ENCODE measurements around the gene HSD11B1.
A peak's percentile ranks its signal among the peaks of the same experiment; 100 is the strongest.

The HSD11B1 gene

DNA sequence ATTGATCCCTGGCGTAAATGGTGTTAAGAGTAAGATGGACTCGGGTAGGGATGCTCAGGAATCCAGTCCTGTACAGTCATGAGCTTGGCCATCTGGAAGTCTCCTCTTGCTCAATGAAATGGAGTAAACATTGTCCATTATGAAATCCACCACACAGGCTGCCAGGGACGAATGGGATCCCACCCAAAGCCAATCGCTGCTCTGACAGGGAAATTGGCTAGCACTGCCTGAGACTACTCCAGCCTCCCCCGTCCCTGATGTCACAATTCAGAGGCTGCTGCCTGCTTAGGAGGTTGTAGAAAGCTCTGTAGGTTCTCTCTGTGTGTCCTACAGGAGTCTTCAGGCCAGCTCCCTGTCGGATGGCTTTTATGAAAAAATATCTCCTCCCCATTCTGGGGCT lies at the start of gene HSD11B1:
TSS of gene HSD11B1 (plus strand) at position 263 of the 400 bp plus-strand sequence. CDS start at position 360, 97 bp downstream.
- DNase-seq = no peak

DNA sequence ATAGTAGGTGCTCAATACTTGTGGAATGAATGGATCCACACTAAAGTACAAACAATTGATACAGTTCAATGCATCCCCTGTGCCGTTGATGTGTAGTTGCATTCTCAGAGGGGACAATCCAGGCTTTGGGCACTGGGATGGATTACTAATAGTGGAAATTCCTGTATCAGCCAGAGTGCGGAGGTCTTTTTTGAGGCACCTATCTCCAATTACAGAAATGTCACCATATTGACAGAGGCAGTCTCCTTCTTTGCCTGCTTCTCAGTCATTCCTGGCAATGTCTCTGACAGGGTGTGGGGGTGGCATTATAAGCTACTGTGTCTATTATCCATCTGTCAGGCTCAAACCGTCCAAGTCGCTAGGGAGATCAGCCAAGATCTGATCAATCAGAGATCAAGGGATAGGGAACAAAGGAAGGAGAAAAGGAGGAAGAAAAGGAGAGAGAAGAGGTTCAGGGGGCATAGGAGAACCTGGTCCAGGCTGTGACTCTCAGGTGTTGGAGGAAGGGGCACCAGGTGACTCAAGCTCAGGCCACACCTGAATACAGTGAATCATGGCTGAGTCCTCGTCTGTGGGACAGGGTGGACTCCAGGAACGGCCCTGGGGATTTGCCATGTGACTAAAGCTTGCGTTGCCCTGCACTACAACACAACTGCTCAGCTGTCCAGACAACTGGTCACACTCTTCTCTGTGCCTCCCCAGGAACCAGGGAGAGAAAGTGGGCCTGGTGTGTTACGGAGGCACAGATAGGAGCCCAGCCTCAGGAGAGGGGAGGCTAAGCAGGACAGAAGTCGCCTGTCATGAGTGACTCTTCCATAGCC lies 49.0 kb upstream of the HSD11B1 start:
- DNase-seq = no peak

DNA sequence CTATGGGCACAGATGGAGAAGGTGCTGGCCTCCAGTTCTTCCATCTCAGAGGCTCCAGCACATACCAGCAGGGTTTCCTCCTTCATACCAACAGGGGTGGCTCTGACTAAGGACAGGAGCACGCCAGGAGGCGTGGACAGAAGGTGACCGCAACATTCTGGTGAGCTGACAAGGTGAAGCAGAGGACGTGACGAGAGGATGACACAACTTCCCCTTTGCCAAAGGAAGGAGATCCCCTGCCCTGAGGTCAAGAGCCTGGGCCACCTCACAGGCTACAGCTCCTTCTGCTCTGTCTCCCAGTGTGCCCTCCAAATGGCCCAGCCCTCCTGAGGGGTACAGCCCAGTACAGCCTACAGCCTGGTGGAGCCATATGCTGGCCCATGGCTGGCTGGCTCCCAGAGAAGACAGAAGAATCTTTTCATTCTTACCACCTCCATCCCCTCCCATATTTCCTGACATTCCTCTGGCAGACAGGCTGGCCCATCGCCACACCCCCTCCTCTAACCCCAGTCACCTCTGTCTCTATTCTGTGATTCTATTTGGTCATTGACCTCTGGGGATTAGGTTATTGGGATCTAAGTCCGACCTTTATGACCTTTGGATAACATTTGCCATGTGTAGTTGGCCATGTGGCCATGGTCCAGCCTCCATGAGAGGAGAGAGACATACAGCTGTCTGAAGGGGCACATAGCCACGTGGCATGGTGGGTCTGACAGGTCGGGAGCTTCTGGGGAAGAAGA lies 47.3 kb upstream of the HSD11B1 start:
- DNase-seq = no peak

DNA sequence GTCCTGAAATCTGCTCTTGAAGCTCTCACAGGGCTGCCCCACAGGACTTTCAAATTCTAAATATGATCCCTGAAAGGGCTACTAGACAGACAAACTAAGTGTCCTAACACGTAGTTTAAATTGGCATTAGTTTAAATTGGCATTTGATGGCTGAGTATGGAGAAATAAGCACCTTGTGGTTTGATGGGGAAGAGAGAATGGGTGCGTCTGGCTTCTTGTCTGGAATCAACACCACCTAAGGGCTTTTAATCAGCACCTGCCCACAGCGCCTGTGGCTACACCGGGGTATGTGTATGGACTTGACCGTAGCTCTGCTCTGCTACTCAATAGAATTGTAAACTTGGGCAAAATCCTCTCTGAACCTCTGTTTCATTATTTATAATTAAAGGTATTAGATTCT lies 46.7 kb upstream of the HSD11B1 start:
- DNase-seq = no peak

DNA sequence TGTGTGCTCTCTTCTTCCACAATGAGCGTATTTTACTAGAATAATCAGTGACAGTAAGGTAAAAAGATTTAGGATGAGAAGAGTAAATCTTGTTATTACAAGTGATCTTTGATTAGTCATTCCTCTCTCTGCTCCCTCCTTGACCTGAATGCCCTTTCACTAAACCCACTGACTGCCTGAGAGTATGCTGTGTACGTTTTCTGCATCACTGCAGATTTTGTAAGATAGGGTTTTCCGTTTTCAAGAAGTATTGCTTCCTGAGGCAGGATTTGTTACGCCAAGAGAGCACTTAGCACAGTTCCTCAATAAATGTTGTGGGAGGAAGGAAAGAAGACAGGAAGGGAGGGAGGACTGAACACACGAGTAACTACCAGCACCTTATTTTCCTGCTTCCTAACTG lies 44.7 kb upstream of the HSD11B1 start:
- DNase-seq = no peak

DNA sequence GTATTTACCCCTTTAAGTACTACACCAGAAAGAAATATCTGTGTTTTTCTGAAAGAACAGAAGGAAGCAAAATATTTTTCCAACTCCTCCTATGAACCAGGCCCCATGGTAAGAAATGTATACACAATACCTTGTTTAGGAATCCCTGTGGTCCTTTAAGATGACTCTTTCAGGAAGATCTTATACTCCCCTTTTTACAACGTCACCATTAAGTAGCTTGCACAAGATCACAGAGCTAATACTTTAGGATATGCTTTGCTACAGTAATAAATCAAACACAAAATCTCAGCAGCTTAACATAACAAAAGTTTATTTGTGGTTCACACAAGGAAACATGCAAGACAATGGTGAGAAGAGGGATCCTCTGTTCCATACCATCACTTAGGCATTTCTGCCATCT lies 43.6 kb upstream of the HSD11B1 start:
- DNase-seq = no peak

DNA sequence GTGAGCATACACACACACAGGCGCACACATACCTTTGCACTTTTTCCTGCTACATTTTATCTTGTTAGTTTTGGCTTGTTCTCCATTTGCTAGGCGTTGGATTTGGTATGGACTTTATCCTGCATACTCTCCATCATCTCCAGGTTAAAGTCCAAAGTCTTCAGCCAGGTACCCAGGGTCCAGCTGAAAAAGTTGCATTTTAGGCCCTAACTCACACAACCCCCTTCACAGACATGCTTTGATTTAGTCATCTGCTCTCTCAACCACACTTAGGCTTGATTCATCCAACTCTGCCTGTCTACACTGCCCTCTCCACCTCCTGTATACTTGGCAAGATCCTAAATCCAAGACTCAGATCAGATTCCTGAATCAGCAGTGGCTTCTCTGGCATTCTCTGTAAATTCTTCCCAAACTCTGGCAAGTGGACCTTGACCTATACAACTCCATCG lies 41.7 kb upstream of the HSD11B1 start:
- DNase-seq = no peak

DNA sequence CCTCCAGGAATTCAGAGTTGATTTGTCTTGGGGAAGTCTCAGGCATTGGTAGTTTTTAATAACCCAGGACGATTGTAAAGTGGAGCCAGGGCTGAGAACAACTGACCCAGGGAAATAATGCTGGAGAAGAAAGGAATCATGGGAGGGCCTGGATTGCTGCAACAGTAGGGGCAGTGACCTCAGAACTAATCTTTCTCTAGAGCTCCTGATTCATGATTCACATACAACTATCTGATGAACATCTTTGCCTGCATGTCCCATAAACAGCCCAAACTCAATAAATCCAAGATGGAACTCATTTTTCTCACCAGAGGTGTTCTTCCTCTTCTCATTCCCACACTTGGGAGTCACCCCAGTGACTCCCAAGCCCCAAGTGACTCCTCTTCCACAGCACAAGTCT lies 37.5 kb upstream of the HSD11B1 start:
- no peak for DNase-seq

DNA sequence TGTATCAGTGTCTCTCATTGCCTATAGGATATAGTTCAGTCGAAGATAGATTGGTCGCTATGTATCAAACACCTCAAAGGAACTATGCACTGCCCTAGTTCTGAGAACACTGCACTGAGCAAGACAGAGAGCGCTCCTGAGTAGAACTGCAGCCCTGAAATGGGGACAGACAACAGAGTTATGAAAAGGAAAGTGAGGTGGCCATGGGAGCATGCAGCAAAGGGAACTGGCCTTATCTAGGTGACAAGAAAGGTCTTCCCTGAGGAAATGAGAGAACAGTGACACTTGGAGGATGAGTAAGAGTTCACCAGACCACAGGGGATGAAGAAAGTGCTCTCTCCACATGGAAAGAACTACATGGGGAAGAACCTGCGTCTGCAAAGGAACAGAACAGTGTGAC lies 36.9 kb upstream of the HSD11B1 start:
- no peak for DNase-seq

DNA sequence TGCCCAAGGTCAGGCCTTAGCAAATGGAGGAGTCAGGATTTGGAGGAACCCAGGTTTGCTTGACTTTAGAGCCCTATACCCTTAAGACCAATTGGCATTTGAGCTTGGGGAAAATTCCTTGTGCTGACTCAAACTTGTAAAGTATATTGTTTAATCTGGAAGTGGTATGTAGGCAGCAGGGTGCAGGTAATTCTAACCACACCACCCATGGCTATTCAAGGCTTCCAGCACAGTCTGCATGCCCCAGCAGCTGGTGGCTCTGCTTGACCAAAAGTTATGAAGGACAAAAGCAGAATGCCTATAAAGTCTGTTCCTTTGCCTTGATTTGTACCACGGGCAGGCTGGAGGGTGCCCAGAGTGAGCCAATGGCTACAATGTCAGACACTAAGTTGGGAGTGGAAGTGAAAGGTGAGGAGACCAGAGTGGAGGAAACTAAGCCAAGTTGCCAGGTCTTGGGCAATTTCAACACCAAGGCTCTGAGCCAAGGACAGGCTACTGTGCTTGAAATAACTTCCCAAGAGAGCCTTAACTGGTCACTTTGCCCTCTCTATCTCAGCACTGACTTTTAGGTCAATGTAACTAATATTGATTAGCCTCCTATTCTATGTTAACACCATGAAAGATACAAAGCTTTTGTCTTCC lies 34.1 kb upstream of the HSD11B1 start:
- DNase-seq = no peak

DNA sequence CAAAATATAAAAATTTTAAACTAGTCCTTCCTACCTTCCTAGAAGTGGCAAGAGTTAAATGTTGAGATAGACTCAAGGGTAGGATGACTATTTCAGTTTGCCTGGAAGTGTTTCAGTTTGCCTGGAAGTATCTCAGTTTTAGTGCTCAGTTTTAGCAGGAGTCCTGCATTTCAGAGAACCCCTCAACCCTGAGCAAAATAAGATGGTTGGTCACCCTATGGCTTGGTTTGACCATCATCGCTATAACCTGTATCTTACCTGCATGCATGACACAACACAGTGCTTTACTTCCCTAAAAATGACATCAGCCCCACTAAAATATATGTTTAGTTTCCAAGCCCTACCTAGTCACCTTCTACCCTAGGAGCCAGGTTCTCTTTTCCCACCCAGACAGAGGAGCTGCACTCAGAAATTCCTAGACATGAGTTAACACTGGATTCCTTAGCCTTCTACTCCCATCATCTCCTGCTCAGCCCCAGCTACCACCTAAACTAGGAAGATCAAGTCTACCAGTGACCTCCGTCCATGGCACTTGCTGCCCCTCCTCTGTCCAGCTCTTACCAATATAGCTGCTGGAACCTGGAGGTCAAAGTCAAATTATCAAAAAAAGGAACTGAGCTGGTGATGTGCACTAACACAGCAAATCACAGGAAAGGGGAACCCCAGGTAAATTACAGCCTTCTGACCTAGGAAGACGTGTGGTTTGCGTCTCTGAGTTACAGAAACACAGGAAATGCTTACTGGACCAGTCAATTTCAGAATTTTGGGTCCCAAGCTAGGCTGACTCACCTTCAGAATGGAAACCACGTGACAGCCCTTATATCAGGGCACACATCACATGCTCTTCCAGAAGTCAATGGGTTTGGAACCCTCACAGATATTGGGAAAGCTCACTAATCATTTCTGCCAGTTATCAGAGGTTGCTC lies 31.7 kb upstream of the HSD11B1 start:
- DNase-seq = no peak

DNA sequence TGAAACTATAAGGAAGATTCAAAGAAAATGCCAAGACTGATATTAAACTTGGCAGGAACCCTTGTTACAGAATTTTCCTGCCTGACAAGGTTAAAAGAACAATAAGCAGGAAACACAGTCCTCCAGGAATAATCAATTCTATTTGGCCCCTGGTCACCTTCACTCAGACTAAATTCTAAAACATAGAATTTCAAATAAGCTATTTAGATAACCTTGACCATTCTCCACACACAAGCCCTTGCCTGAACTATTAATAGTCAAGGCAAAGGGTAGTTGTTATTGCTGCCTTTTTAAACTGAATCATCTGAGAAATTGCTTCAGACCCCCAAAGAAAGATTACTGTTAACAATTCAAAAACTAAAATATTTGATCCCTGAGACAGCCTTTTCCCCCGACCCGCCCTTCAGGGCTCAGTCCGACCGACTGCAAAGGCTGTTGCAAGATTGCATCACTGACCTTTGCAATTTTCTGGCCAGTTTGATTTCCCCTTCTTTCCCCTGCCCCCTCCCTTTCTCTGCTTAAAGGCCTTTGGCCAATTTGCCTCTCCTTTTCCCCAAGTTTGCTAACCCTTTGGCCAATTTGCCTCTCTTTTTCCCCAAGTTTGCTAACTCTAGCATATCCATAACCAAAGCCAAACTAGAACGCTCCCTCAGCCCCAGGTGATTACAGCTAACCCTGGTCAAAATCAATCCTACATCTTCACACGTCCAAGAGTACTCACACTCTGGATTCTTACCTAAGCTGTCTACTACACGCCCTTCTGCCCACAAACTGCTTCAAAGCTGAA lies 30.8 kb upstream of the HSD11B1 start:
- DNase-seq = no peak

DNA sequence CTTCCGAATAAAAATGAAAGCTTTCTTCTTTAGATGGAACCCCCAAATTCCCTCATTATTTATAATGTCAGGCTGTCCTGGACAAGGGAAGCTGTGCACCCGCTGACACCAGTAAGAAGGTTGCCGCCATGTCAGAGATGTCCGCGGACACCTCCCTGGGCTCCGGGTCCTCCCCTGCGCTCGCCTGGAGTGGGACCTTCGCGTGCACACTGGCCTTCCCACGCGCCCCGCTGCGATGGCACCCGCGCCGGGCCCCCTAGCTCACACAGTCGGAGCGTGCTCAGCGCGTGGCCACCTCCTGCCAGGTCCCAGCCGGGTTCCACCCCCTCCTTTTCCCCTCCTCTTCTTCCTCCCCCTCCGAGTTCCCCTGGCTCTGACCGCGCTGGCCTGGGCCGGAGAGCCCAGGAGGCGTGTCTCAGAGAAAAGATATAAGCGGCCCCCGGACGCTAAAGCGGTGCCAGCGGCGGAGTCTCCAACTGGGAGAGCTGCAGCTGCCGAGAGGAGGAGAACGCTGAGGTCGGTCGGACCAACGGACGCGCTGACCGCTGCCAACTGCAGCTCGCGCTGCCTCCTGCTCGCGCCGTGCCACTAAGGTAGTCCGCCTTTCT lies 29.6 kb upstream of the HSD11B1 start, which contains the start of gene G0S2:
TSS of gene G0S2 (plus strand) at position 456 of the 608 bp plus-strand sequence. CDS start 273 bp downstream, outside the sequence.
- DNase-seq = no peak

DNA sequence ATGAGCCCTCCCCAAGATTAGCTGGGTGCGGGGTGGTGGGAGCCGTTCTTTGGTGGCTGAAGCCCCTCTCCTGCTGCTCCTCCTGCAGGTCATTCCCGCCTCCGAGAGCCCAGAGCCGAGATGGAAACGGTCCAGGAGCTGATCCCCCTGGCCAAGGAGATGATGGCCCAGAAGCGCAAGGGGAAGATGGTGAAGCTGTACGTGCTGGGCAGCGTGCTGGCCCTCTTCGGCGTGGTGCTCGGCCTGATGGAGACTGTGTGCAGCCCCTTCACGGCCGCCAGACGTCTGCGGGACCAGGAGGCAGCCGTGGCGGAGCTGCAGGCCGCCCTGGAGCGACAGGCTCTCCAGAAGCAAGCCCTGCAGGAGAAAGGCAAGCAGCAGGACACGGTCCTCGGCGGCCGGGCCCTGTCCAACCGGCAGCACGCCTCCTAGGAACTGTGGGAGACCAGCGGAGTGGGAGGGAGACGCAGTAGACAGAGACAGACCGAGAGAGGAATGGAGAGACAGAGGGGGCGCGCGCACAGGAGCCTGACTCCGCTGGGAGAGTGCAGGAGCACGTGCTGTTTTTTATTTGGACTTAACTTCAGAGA lies 29.0 kb upstream of the HSD11B1 start:
- DNase-seq = no peak

DNA sequence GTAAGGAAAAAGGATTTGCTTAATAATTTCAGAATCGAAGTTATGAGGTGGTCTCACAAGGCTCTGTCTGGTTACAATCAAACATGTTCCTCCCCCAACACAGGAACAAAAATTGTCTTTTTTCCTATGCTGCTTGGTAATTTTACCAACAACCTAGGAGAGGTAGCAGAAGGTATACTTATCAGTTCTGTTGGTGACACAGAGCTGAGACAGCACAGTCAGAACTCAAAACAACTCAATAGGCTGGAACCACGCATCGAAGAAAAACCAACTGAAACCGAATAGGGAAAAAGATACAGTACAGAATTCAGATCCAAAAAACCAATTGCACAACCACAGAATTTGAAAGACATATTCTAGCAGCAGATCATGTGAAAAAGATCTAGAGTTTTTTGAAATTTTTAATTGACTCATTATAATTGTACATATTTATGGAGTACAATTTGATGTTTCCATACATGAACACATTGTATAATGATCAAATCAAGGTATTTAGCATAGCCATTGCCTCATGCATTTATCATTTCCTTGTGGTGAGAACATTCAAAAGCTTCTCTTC lies 25.6 kb upstream of the HSD11B1 start:
- no peak for DNase-seq

DNA sequence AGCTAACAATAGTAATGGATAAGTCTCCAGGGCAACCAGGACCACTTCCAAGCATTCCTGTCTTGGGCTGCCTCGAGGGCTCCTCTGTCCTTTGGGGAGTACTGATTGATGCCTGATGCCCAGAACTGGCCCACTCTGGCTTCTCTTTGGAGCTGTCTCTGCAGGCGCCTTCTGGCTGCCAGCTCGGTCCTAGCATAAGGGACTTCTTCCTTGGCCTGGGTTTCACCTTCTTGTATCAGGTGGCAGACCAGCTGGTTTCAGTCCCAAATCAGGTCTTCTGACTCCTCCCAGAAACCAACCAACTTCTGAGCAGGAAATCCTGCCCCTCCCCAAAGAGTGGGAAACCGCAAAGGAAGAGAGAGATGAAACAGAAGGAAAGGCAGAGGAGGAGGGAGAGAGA lies 18.8 kb upstream of the HSD11B1 start:
- peak; percentile 18 for DNase-seq

DNA sequence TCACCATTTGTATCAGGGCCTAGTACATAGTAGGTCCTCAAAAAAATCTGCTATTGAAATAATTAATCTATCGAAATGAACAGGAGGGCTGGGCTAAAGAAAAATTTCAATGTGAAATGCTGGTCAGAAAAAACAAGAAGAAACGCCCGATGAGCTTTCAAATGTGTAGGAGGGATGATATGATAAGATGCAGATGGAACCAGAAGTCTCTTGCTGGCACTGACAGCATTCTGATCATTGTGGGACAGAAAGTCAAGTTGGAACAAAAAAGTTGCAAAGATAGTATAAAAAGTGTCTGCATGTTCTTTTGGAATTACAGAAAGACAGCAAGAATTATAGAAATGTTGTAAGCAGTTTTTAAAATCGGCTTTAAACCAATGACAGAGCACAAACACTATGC lies 18.3 kb upstream of the HSD11B1 start:
- no peak for DNase-seq

DNA sequence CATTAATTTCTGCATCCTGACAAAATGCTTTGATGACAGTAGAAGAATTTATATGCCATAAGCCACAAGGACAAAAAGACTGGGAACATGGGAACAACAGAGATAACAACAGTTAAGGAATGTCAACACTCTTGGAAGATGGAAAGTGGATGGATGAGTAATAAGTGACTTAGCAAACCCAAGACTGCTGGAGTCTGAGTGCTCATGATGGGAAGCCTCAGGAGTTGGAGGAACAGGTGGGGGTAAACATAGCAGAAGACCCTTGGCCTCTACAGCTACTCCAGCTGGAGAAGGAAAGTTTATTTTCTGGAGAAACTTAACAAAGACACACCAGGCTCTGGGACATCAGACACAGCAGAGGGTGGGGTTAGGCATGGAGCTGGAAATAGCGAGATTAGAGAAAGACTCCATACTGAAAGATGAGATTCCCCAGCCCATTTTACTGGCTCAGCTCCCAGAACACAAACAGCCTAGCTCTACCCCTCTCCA lies 15.9 kb upstream of the HSD11B1 start:
- no peak for DNase-seq

DNA sequence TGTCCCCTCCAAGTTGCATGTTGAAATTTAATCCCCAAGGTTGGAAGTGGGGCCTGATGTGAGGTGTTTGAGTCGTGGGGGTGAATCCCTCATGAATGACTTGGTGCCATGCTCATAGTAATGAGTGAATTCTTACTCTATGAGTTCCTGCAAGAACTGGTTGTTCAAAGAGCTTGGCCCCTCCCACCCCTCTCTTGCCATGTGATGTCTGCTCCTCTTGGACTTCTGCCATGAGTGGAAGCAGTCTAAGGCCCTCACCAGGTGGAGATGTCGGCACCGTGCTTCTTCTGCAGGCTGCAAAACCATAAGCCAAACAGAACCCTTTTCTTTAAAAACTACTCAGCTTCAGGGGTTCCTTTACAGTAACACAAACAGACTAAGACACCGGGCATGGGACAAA lies 15.2 kb upstream of the HSD11B1 start:
- no peak for DNase-seq

DNA sequence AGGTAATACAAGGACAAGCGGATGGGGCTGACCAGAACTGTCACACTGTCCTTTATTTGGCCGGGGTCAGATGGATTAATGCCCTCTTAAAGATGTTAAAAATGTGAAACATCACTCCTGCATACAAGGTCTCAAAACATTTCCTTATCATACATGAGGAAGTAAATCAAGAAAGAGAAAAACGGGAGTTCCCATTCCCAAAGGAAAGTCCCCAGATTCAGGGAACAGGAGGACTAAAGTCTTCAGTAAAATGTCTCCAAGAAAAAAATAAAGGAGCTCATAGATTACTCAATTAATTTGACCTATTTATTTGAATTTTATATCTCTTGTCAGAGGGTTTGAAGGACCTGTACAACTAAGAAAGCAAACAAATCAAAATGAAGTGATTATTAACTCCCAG lies 13.4 kb upstream of the HSD11B1 start:
- DNase-seq = no peak
